ENCODE measurements around the gene USH1C. TPM values are rescaled to one million over a fixed set of nuclear protein-coding genes. Genes with fewer than 3 reads are reported as not detected.

The USH1C gene
- total and polyA plus RNA-seq, 9 of the 15 experiments (the other 6 are each of a cell fraction or from before 2014, with no cell fraction given): 0.04 TPM; not detected in 8

- FAIRE-seq (no peak), DNase-seq (ENCODE audit: extremely low read depth in 1 of 4, low spot score in 3 of 4) (no peak), ATAC-seq (no peak)
- H3K4me1 ChIP-seq (replicated peaks in 1 of 2; ENCODE audit: control insufficient read depth in 2 of 2, insufficient read depth in 2 of 2, low read length in 2 of 2): peaks cover 0 to 5% of the 10 kb centered on the region in 2 experiments; a peak in 3 of 5 replicates
- no peak overlapping the region for H3K27ac ChIP-seq (ENCODE audit: extremely low read depth, low read depth, low read length)
- CTCF ChIA-PET (ENCODE audit: low intra/inter-chr PET ratio): interaction anchor here (2.3 kb wide), 1 partner anchor 145 kb away, joined by 11 read pairs; no protein-coding TSS in a partner anchor
- H3K9ac ChIP-seq (ENCODE audit: insufficient read depth in 1 of 2, low read depth in 2 of 2, low read length in 2 of 2): no peak overlapping the region
- TF ChIP-seq ZNF217 (CRISPR knock-in tag; IDR thresholded peaks at IDR 0.05) (no peak), HLTF (IDR thresholded peaks at IDR 0.05) (no peak), ZNF785 (CRISPR knock-in tag; IDR thresholded peaks at IDR 0.05) (no peak), ZFP30 (CRISPR knock-in tag; IDR thresholded peaks at IDR 0.05; ENCODE audit: borderline replicate concordance) (no peak), MAFF (IDR thresholded peaks at IDR 0.05; ENCODE audit: low read length) (no peak)
- H4K20me1 ChIP-seq (replicated peaks; ENCODE audit: control insufficient read depth, insufficient read depth, low read length): peaks cover 8% of the 10 kb centered on the region; the same call in 1 of the 2 replicates
- no peaks in the 10 kb centered on the region for H3K79me2 ChIP-seq (ENCODE audit: control insufficient read depth, insufficient read depth, low read length)
- peaks cover 23 to 74% of the 10 kb centered on the region in 2 experiments; a peak in 4 of 5 replicates for H3K27me3 ChIP-seq (ENCODE audit: control insufficient read depth in 2 of 2, insufficient read depth in 2 of 2, low read length in 2 of 2)
- intact Hi-C loops (cut with micrococcal nuclease) (loop anchor here (1.0 kb wide), 2 partner anchors 145 to 299 kb away; no protein-coding TSS in a partner anchor), in situ Hi-C loops (cut with MboI) (loop anchor here (10.0 kb wide), 2 partner anchors 134 to 294 kb away; no protein-coding TSS in a partner anchor)
- no peak overlapping the region for H2AFZ ChIP-seq (ENCODE audit: low read depth, low read length)
- no peak overlapping the region for H3K4me3 ChIP-seq
- H3K4me2 ChIP-seq (ENCODE audit: insufficient read depth, low read length): no peak overlapping the region
- H3K9me1 ChIP-seq (ENCODE audit: control insufficient read depth, insufficient read depth, low read length): no peaks in the 10 kb centered on the region
- H3K36me3 ChIP-seq (ENCODE audit: control insufficient read depth, insufficient read depth, low read length): no peaks in the 10 kb centered on the region
- H3K9me3 ChIP-seq (replicated peaks; ENCODE audit: control insufficient read depth, insufficient read depth, low read depth, low read length): no peaks in the 10 kb centered on the region
- no TSS peak for BruUV-seq (replicated peaks)
- POLR2A ChIA-PET: interaction anchor here (0.6 to 0.8 kb wide), 4 partner anchors 9 to 841 kb away, joined by 3 to 4 read pairs (median 3); no protein-coding TSS in a partner anchor
- 6% methylated on average over 14 of the region's 14 CpGs for WGBS (ENCODE audit: insufficient coverage, low coverage, missing lambda C conversion rate)
These were observed 15.0 kb downstream of the USH1C start for GRCh38 chr11:17528906-17529843.
